DMS 273 (cell line): Measurements from ENCODE around the gene EVI5L.

Source experiments
- DNase-seq: peaks from one replicate; lab custom pipeline; 2025; ENCODE audit not compliant: unreplicated experiment; lab: John Stamatoyannopoulos, UW

Gene EVI5L

GRCh38 chr19:7910321-7911161 is 80.5 kb downstream of the EVI5L start:
- DNase-seq, result no peak

- no peak for DNase-seq
These were observed 81.6 kb downstream of the EVI5L start for GRCh38 chr19:7911508-7912143.

GRCh38 chr19:7912144-7912696 is 82.2 kb downstream of the EVI5L start:
- DNase-seq, result no peak

GRCh38 chr19:7912697-7913564 is 82.9 kb downstream of the EVI5L start:
- no peak for DNase-seq

- no peak for DNase-seq
These were observed 83.6 kb downstream of the EVI5L start for GRCh38 chr19:7913652-7914051.

- no peak for DNase-seq
These were observed 84.1 kb downstream of the EVI5L start for GRCh38 chr19:7914099-7914498.
